GM19351 (cell line): ENCODE results near the gene GPR158.

Experiments used
- ATAC-seq: cut with Tn5 transposase; IDR thresholded peaks from one replicate; pipeline ENCODE4 v1.9.1; 2021; ENCODE audit warnings: mild to moderate bottlenecking, moderate library complexity; ENCODE audit not compliant: unreplicated experiment

The GPR158 gene

DNA sequence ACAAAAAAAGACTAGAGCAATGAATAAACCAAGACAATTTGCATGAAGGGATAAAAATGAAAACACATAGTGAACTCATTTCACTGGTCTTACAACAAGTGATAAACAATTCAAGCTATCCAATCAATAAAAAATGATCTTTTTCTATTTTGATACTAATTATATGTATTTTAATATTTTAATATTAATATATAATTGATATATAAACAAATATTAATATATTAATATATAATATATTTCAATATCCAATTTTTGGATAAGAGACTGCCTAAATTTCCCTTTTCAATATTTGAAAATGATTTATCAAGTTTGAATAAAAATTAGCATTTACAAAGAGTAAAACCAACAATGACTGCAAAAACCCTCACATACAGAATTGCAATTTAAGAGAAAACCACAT lies 317.9 kb downstream of the GPR158 start:
- ATAC-seq = no peak

DNA sequence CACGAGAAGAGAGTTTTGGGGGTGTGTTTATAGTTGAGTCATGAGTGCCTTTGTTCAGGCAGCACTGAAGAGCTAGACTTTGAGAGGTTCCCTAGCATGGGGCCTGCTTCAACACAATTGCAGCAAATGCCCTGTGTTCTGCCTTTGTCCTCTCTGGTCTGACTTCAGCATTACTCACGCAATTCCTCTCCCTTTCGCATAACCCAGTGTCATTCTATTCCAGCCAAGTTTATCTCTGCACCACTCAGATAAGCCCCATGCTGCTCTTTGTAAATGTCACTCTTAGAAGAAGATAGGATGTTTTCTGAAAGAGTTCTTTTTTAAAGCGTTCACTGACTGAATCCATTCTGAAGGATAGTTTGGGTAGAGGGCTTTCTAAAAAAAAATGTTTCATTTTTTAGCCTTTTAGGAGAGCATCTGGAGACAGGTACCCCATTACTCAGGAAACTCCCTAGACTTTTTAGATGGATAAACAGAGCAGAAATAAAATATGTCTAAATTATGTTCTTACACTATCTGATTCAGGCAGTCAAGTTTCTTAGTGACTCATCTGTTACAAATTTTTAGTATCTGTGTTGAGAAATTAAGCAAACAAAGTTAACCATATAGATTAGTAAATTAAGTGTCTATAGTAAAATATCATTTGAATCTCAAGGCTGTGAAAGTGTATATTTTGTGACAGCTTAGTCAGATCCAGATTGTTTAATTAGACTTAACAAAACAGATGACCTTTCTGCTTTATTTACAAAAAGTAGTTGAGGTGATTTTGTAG lies 318.5 kb downstream of the GPR158 start:
- ATAC-seq = no peak

DNA sequence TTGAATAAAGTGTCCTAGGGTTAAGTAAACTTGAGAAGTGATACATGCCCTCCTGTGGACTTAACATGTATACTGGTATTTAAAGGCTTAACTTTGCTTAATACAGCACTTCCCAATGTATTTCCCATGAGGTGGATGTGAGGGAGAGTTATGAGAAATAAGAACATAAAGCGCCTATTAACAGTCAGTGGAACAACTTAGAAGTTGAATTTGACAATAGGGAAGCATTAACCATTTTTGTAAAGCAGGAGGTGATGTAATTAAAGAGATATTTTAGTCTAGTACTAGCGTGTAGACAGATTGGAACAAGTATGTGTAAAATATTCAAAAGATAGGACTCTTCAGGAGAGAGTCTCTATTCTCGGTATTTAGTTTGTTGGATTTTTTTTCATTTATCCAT lies 322.4 kb downstream of the GPR158 start:
- no peak for ATAC-seq

DNA sequence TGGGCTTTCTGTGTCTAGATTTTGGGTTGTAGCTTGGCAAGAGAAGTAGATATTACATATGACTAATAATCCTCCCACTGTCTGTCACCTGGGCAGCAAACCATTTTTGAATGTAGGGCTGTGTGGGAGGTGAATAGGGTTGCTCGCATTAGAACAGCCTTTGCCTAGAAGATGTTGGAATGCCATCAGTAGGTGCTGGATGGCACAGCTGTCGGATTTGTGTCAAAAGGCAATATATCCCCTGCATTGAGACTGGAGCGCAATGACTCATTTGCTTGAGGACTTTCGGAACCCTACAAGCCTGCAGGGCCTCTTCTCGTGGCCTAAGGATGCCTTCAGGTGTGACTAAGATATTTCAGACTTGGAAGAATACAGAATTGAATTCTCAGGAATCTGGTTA lies 323.8 kb downstream of the GPR158 start:
- no peak for ATAC-seq

DNA sequence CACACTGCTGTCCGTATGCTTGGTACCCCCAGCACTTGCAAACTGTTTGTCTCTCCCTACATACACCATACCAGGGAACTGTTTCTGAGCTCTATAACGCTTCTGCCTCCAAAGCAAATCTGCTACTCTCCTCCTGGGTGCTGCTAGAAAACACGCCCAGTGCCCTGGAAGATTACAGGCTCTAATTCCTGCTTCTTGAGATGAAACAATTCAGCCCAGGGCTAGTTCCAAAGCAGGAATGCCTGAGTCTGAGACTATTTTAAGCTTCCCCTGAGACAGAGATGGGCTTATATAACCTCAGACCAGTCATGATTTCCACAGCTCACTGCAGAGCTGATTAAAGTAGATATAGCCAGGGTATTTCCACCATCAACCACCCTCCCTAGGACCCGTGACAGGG lies 327.1 kb downstream of the GPR158 start:
- no peak for ATAC-seq

DNA sequence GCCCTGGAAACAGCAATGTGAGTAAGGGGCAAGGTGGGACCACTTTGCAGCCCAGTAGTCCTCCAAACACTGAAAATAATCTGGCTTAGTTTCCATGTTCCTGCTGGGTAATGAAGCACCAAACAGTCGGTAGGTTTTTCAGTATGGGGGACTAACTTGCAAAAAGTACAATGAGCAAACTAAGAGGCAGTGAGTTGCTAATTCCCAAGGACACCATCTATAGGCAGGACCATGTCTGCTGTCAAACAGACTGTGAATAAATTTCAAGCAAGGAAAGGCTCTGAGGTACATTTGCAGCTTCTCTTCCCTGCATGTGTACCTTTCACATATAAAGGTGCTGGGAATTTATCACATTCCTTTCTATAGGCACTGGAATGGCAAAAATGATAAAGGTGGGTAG lies 327.7 kb downstream of the GPR158 start:
- no peak for ATAC-seq

DNA sequence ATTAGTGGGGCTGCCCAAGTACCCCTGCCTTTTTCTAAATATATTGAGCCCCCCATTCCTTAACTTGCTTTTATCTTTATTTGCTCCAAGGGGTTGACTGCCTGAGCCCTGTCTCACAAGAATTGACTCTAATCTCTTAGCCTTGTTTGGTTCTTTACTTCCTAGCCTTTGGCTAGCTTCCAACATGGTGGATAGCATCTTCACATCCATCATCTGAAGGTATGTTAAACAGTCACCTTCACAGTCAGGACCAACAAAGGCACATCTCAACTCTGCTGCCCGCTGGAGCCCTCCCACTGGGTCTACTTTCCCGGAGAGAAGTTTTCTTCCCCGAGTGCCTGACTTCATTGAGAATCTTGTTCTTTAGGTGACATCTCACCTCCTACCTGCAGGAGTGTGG lies 329.5 kb downstream of the GPR158 start:
- no peak for ATAC-seq

DNA sequence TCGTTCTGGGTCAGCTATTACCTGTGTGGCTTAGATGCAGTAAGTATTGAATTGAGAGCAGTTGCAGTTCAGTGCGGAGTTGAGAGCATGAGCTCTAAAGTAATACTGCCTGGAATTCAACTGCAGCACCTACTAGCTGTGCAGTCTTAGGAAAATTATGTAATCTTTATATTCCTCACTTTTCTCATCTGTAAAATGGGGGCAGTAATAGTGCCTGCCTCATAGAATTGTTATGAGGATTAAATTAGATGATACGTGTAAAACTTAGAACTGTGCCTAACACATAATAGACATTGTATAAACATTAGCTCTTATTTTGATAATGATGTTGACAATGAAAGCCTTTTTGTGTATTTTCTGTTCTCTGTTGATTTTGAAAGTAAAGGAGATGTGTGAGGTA lies 330.0 kb downstream of the GPR158 start:
- no peak for ATAC-seq

DNA sequence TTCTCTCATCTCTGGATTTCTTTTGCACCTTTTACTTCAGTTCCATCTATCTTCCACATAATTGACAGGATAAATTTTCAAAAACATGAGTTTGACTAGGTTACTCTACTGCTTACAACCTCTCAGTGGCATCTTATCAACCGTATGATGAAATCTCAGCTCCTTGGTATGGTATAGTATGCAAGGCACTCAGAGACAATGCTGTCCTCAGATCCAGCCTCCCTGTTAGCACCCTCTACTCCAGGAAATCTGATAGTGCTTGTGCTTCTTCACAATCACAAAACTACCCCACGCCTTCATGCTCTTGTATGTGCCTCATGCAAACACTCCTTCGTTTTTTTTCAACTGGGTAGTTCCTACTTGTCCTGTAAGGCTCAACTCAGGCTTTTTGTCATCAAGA lies 330.7 kb downstream of the GPR158 start:
- ATAC-seq = no peak

DNA sequence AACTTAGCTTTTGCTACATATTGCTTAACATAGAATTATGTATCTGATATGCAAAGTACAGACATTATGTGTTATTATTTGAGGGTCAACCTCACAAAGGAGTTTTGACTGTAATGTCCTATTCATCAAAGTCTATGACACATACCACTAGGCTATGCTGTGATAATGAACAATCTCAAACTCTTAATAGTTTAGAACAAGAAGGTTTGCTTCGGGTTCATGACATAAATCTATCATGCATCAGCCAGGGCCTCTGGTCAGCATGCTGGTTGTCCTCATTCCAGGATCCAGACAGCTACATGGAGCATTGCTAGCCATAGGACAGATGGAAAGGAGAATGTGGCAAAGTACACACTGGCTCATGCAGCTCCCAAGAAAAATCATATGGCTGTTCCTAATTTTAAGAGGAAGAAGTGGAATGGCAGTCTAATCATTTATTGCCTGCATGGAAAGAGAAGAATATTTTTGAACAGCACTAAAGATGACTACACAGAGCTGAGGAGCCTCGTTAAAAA lies 332.1 kb downstream of the GPR158 start:
- no peak for ATAC-seq

DNA sequence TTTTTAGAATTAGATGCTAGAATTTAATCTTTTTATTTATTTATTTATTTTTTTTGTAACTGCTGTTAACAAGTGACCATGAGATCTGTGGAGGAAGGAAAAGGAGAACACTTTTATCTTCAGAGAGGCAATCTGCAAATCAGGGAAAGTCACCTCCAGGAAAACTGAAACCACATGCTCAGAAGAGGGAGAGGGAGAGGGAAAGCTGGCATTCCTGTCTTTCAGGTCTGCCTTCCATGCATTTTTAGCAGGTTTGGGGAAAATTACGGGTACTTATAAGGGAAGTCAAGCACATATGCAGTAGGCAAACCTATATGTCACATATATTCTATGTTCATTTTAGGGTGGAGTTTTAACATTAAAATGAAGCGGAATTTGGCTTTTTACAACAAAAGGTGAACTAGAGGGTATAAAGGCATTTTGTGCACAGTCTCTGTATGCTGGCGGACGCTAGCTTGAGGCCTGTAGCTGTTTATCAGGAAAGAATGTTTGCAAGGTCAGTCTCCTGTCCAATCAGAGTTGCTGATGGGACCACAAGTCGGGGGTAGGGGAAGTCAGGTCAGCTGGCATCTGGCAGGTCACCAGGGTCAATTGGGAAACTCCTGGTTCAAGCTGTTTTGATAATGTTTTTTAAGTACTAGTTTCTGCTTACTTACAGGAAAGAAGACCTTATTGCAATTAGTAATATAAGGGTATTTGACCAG lies 333.5 kb downstream of the GPR158 start:
- no peak for ATAC-seq

DNA sequence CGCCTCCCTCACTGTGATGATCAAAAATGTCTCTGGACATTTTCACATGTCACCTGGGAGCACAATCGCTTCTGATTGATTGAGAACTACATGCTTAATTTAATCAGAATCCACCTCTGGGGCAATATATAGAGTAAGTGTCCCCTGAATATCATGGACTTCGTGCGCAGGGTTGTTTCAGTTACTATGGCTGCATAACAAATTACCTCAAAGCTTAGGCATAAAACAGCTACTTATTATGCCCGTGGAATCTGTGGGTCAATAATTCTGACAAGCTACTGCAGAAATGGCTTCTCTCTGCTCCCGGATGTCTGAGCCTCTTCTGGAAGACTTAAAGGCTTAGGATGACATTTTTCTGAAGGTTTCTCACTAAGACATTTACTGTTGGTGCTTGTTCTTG lies 334.4 kb downstream of the GPR158 start:
- ATAC-seq = no peak

DNA sequence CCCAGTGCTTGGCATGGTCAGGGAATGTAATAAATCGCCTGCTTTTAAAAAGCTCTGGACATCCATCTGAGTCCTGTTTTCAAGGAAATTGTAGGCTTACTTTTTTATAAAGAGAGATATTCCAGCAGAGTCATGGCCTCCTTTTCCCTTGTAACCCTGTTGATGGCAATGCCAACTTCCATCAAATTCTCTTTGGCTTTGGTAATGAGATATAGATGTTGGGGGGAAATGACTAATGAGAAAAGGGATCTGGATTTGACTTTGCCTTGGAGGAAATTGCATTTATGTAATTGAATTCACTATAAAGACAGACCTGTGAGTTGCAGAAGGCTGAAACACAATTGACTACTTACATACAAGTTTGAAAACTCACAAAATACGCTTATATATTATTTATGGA lies 347.5 kb downstream of the GPR158 start:
- ATAC-seq = no peak

DNA sequence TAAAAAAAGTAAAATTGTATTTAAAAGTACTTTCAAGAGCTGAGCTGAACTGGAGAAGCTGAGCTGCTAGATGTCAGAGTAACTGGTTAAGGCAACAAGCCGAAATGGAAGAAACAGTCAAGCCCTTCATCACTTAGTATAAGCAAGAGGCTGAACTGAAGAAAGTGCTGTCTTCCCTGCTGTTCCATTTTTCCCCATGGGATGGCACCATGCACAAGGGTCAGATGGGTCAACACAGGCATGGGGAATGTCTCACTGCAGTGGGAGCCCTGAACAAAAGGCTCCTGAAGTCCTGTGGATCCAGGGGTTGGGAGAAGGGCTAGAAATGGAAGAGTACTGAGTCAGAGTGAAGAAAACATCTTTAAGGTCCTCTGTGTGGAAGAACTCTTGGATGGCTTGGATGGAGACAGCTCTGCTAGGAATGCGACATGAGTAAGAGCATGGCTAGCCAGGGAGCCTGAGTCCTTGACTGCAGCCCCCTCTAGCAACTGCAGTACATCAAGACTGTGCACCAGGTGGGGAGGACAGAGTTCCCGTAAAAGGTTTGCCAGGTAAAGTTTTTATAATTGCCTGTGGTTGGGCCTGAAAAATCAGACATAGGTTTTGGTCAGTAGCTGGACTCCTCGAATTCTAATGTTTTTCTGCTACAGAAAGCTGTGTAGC lies 348.3 kb downstream of the GPR158 start:
- no peak for ATAC-seq

DNA sequence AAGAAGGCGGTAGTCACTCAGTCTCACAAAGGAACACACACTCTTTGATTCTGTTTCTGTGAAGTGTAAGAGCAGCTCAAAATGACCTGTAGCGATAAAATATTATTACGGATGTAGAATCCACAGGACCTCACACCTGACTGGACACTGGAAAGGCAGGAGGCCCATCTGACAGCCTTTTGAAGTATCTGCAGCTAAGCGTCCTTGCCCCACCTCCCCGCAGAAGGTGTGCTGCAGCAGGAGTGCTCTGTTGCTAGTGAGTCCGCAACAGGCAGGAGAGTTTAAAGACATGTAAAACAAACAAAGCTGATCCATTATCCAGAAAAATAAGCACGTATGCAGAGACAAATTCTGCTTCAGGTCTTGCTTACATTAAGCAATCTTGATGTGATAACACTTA lies 355.5 kb downstream of the GPR158 start:
- no peak for ATAC-seq

DNA sequence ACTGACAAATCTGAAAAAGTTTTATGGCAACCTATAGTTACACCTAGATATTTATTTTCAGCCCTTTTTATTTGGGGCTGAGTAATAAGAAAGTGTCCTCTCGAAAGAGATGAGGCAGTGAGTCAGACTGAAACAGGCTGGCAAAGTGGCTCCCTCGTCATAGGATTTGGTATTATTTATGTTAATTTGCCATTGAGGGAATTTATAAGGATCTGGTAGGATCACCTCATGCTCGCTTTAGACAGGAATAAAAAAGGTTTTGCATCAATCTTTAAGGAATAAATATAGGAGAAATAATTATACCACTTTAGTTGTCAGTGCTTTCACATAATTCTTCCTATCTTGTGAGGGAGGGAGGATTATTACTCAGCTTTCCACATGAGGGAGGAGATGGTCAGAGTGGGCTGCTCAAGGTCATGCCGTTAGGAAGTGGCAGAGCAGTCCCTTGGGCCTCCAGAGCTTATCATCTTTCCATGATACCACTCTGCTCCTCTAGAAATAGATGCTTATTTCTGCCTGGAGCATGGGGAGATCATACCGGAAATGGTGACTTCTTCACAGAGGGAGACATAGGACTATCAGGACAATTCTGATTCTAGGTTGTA lies 356.8 kb downstream of the GPR158 start:
- ATAC-seq = no peak

DNA sequence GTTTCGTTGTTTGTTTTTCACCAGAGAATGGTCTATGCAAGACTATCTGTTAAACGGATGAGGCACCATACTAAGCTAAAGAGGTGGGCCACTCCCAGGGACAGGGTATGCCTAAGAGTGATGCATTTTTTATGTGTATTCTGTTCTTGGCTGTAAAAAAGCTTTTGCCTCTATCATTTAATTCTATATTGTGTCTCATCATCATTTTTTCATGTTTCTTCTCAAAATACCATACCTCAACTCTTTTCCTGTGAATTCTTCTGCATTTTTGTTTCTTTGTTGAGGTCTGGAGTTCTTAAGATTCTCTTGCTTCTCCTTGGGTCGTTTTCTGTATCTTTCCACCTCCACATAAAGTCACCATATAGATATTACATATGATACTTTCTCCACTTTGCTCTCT lies 357.4 kb downstream of the GPR158 start:
- no peak for ATAC-seq

DNA sequence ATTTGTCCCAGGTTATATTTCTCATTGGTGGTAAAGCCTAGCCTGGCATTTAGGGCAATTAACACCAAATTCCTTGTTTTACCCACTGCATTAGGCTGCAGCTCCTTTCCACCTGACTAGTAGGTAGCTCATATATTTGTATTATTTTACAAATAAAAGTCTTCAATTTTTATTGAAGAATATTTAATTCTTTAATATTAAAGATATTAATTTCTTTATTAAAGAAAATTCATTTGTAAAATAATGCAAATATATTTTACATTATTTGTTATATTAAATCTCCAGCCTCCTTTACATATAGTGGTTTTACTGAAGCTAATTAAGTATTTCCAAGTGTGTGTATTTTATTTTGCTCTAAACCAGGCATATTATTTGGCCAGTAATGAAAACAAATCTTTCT lies 361.2 kb downstream of the GPR158 start:
- no peak for ATAC-seq

DNA sequence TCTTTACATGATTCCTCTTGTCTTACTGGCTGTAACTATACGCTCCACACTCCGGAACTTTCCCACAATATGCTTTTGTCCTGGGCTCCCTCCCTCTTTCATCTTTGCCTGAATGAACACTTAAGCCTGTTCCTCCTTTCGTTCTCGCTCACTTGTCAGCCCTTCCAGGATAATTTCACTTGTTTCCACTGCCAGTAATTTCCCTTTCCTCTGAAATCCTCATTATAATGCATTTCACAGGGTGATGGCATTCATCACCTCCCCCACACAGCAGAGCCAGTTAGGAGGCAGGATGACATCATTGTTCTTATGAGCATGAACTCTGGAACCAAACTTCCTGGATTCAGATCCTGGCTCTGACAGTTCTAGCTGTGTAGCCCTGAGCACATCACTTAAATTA lies 372.6 kb downstream of the GPR158 start:
- no peak for ATAC-seq

DNA sequence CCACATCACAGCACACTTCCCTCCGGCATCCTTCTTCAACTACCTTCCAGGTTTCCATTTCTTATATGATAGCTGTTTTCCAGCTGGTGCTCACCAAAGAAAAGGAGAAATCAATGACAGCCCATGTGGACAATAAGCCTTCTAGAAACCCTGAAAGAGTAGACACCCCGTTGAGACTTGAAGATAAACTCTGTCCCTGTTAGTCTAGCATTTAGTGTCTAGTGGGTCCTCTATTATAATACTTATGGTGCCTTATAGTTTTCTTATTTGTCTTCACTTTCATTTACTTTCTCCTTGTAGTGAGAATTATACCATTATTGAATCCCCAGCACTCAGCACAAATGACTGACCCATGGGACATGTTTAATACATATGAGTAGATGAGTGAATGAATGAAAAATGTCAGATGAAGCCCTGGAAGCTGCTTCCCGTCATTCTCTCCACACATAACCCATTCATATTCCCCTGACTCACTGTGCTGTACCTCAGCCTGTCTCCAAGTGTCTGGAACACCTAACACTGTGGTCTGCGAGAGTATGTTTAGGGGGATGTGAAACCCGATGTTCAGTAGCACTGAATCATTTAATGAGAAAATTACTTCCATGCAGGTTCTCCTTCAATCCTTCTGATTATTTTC lies 377.6 kb downstream of the GPR158 start:
- ATAC-seq = no peak

DNA sequence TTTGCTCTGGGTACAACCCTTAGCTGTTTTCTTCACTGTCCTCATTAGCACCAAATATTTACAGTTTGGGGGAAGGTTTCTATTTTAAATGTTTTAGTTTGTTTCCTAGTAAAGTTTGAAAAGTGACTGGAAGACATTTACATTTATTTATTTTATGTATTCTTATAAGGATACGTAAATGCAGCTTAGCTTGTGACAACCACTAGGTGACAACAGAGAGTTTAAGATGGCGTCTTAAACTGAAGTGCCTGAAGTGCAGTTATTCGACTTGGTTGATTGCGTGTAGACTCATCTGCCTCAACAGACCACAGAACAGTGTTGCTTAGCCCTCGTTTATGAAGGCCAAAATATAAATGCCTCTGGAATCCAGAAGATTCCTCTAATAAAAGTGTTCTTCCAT lies 381.1 kb downstream of the GPR158 start:
- ATAC-seq = no peak
